SK-N-SH (cell line): Measurements from ENCODE around the gene CD72. TPM values are rescaled to one million over a fixed set of nuclear protein-coding genes. Genes with fewer than 3 reads are reported as not detected.

Experiments
- CTCF ChIA-PET: fragments of 300-600, 350-600 bp; formaldehyde crosslinking; extraction: SDS; loops from one replicate; lab custom pipeline; 2021; lab: Yijun Ruan, JAX
- POLR2A ChIA-PET: fragments of 350-600 bp; sonication (Branson Sonifier 250); formaldehyde crosslinking; extraction: SDS; loops from one replicate; lab custom pipeline; 2020; ENCODE audit warnings: antibody characterized with exemption, inconsistent platforms; lab: Yijun Ruan, JAX
- DNase-seq: peaks from one replicate; pipeline ENCODE4 v3.0.0; 2012
- H2AFZ ChIP-seq: fragments of 200-600 bp; sonication (generic); 2 replicates; pipeline ENCODE4 v1.8.1; 2016; ENCODE audit warnings: antibody characterized with exemption, mild to moderate bottlenecking, low read depth
- H3F3A ChIP-seq: fragments of 200-600 bp; sonication (generic); replicated peaks from 2 replicates; pipeline ENCODE3; 2016; ENCODE audit warnings: antibody characterized with exemption, mild to moderate bottlenecking; ENCODE audit not compliant: insufficient read depth
- H3K27ac ChIP-seq, 2 experiments: fragments of 200-500 bp in 1 of 2; fragments of 200-600 bp in 1 of 2; sonication (Bioruptor generic) in 1 of 2; sonication (generic), shearing (Covaris generic) in 1 of 2; 2 replicates each; pipeline versions ENCODE4 v1.5.1 to v1.6.1; 2014 to 2016; ENCODE audit warnings: low read depth in 2 of 2, inconsistent platforms in 1 of 2, low read length in 1 of 2, mild to moderate bottlenecking in 1 of 2, mixed read lengths in 1 of 2
- H3K27me3 ChIP-seq: fragments of 200-600 bp; sonication (generic), shearing (Covaris generic); 2 replicates; pipeline ENCODE4 v1.6.1; 2016; ENCODE audit warnings: mixed run types; ENCODE audit not compliant: insufficient read depth
- H3K36me3 ChIP-seq, 2 experiments: fragments of 200-500 bp in 1 of 2; fragments of 200-600 bp in 1 of 2; sonication (Bioruptor generic) in 1 of 2; sonication (generic) in 1 of 2; replicated peaks in 1 of 2; 2 replicates each; pipeline versions ENCODE3 to v1.5.1; 2014 to 2016; ENCODE audit warnings: low read length in 1 of 2, mild to moderate bottlenecking in 1 of 2; ENCODE audit not compliant: insufficient read depth in 2 of 2, control insufficient read depth in 1 of 2
- H3K4me1 ChIP-seq, 2 experiments: fragments of 200-500 bp in 1 of 2; fragments of 200-600 bp in 1 of 2; sonication (Bioruptor generic) in 1 of 2; sonication (generic), shearing (Covaris generic) in 1 of 2; 2 replicates each; pipeline versions ENCODE4 v1.5.1 to v1.6.1; 2014 to 2016; ENCODE audit warnings: low read depth in 1 of 2, low read length in 1 of 2, mixed run types in 1 of 2; ENCODE audit not compliant: insufficient read depth in 2 of 2, control insufficient read depth in 1 of 2
- H3K4me2 ChIP-seq: fragments of 200-600 bp; sonication (generic), shearing (Covaris generic); 2 replicates; pipeline ENCODE4 v1.6.1; 2017; ENCODE audit warnings: mixed run types
- H3K4me3 ChIP-seq, 2 experiments: fragments of 200-500 bp in 1 of 2; fragments of 200-600 bp in 1 of 2; sonication (Bioruptor generic) in 1 of 2; sonication (generic), shearing (Covaris generic) in 1 of 2; 2 replicates each; pipeline versions ENCODE4 v1.5.1 to v1.8.1; 2014 to 2016; ENCODE audit warnings: low read depth in 2 of 2, inconsistent platforms in 1 of 2, low read length in 1 of 2, mild to moderate bottlenecking in 1 of 2, mixed read lengths in 1 of 2, moderate library complexity in 1 of 2
- H3K79me2 ChIP-seq: fragments of 200-600 bp; sonication (generic); 2 replicates; pipeline ENCODE4 v1.8.1; 2017; ENCODE audit warnings: mild to moderate bottlenecking; ENCODE audit not compliant: insufficient read depth
- H3K9ac ChIP-seq: fragments of 200-600 bp; sonication (generic); 2 replicates; pipeline ENCODE4 v1.6.1; 2017; ENCODE audit warnings: mixed run types
- H3K9me2 ChIP-seq: fragments of 200-600 bp; sonication (generic); 2 replicates; pipeline ENCODE4 v1.6.1; 2017; ENCODE audit warnings: mixed run types
- H3K9me3 ChIP-seq: fragments of 200-600 bp; sonication (generic); 2 replicates; pipeline ENCODE4 v1.6.1; 2017; ENCODE audit warnings: mixed run types, mild to moderate bottlenecking, moderate library complexity
- H4K20me1 ChIP-seq: fragments of 200-600 bp; sonication (generic); 2 replicates; pipeline ENCODE4 v1.6.1; 2017; ENCODE audit warnings: mild to moderate bottlenecking, mixed run types; ENCODE audit not compliant: insufficient read depth
- CHD2 ChIP-seq: fragments of 150-350 bp; IDR thresholded peaks from 2 replicates; pipeline ENCODE4 v1.6.1; 2018; ENCODE audit warnings: low read length; ENCODE audit not compliant: partially characterized antibody
- CTCF ChIP-seq: fragments of 200-600 bp; sonication (generic); IDR thresholded peaks from 2 replicates; pipeline ENCODE4 v1.6.1; 2017; ENCODE audit warnings: antibody characterized with exemption, mild to moderate bottlenecking, moderate library complexity
- FOSL2 ChIP-seq: IDR thresholded peaks from 2 replicates; pipeline ENCODE4 v1.4.0; 2012; ENCODE audit warnings: low read depth, mild to moderate bottlenecking, moderate library complexity, borderline replicate concordance
- FOXJ3 ChIP-seq: sonication (generic); formaldehyde crosslinking; IDR thresholded peaks from 2 replicates; pipeline ENCODE4 v1.5.1; 2020; ENCODE audit warnings: mild to moderate bottlenecking, missing genetic modification reagents
- GATA2 ChIP-seq: sonication (generic); formaldehyde crosslinking; IDR thresholded peaks from 2 replicates; pipeline ENCODE4 v1.5.0; 2020; ENCODE audit warnings: mild to moderate bottlenecking, missing genetic modification reagents
- JUND ChIP-seq: IDR thresholded peaks from 2 replicates; pipeline ENCODE4 v1.4.0; 2012
- MEF2A ChIP-seq: IDR thresholded peaks from 2 replicates; pipeline ENCODE4 v1.4.0; 2012; ENCODE audit warnings: low read depth, borderline replicate concordance
- NFIC ChIP-seq: IDR thresholded peaks from 2 replicates; pipeline ENCODE4 v1.4.0; 2012; ENCODE audit warnings: borderline replicate concordance
- NRF1 ChIP-seq: IDR thresholded peaks from 2 replicates; pipeline ENCODE4 v1.6.1; 2012; ENCODE audit warnings: low read depth, mild to moderate bottlenecking, low read length
- PBX3 ChIP-seq: IDR thresholded peaks from 2 replicates; pipeline ENCODE4; 2012
- SIN3A ChIP-seq: IDR thresholded peaks from 2 replicates; pipeline ENCODE4 v1.6.1; 2012; ENCODE audit warnings: low read depth, mild to moderate bottlenecking, low read length, moderate library complexity, borderline replicate concordance
- TAF1 ChIP-seq: IDR thresholded peaks from 2 replicates; pipeline ENCODE4 v1.6.1; 2012; ENCODE audit warnings: low read depth, mild to moderate bottlenecking, low read length, moderate library complexity, borderline replicate concordance
- TEAD4 ChIP-seq: IDR thresholded peaks from 2 replicates; pipeline ENCODE4 v1.4.0; 2012; ENCODE audit warnings: mild to moderate bottlenecking, borderline replicate concordance; ENCODE audit not compliant: insufficient read depth
- WGBS: methylation state at CpG from one replicate; pipeline ENCODE4 v1.1.6; 2017; ENCODE audit warnings: low lambda C conversion rate; 5-methylcytosine and 5-hydroxymethylcytosine counted together
- polyA plus RNA-seq, 3 experiments: library from polyadenylated mRNA; depleted of rRNA; stranded (reverse); fragments of >200 nt; gene quantifications; 2 replicates each; pipeline ENCODE4 v1.2.3, GENCODE V29; 2012

The CD72 gene
- polyA plus RNA-seq, 1 of the 3 experiments (the other 2 are of a cell fraction) = 2.7 TPM

- TF ChIP-seq PBX3 = no peak
- TF ChIP-seq GATA2 = no peak
- no peak for TF ChIP-seq MEF2A
- TF ChIP-seq FOXJ3 (CRISPR knock-in tag) = no peak
- TF ChIP-seq JUND = no peak
- TF ChIP-seq SIN3A = no peak
- Histone ChIP-seq H3K27me3 (no peaks in the 10 kb centered on the region), H3K4me2 (no peak overlapping the region), H3K9me2 (no peaks in the 10 kb centered on the region), H3F3A (peaks cover 1% of the 10 kb centered on the region), H3K4me3 (no peak overlapping the region), H4K20me1 (peaks cover 11% of the 10 kb centered on the region), H3K9ac (no peak overlapping the region), H2AFZ (no peak overlapping the region), H3K27ac (no peak overlapping the region), H3K36me3 (peaks cover 7 to 23% of the 10 kb centered on the region in 2 experiments), H3K79me2 (peaks cover 22% of the 10 kb centered on the region), H3K4me1 (peaks cover 7 to 12% of the 10 kb centered on the region in 2 experiments; a peak in 1 of 4 replicates), H3K9me3 (no peaks in the 10 kb centered on the region)
- ChIA-PET CTCF (interaction anchor here (1.9 to 4.1 kb wide), 4 partner anchors 11 to 55 kb away, joined by 6 to 32 read pairs (median 18); partner anchors contain the start of genes ARHGEF39, CCDC107 and RMRP), POLR2A (no interaction called here)
- 94% methylated on average over 12 of the region's 13 CpGs for WGBS
- DNase-seq = no peak
Measured at GRCh38 chr9:35609820-35610163, 8.4 kb downstream of the CD72 start.

- Histone ChIP-seq H4K20me1 (peaks cover 11% of the 10 kb centered on the region), H3K79me2 (peaks cover 22% of the 10 kb centered on the region), H3K9me2 (no peaks in the 10 kb centered on the region), H3K4me2 (no peak overlapping the region), H3K36me3 (peaks cover 7 to 23% of the 10 kb centered on the region in 2 experiments), H3F3A (peaks cover 7% of the 10 kb centered on the region), H3K4me3 (no peak overlapping the region), H2AFZ (no peak overlapping the region), H3K9me3 (no peaks in the 10 kb centered on the region), H3K27me3 (no peaks in the 10 kb centered on the region), H3K27ac (no peak overlapping the region), H3K4me1 (peaks cover 7 to 12% of the 10 kb centered on the region in 2 experiments; a peak in 1 of 4 replicates), H3K9ac (no peak overlapping the region)
- TF ChIP-seq FOSL2 (no peak), MEF2A (no peak), CTCF (no peak), CHD2 (no peak), NFIC (no peak), NRF1 (no peak), TAF1 (no peak), FOXJ3 (CRISPR knock-in tag) (no peak), TEAD4 (no peak)
- 91% methylated on average over 17 of the region's 31 CpGs for whole genome bisulfite sequencing
- no peak for DNase-seq
- ChIA-PET POLR2A (no interaction called here), CTCF (interaction anchor here (0.8 to 4.1 kb wide), 6 partner anchors 10 to 181 kb away, joined by 3 to 32 read pairs (median 6); partner anchors contain the start of genes ARHGEF39, CCDC107 and RMRP)
Measured at GRCh38 chr9:35609001-35609819, 9.0 kb downstream of the CD72 start.
